Pancreas (tissue), 10 donors: Measurements from ENCODE around the gene ZNF385B. TPM values are rescaled to one million over a fixed set of nuclear protein-coding genes. Genes with fewer than 3 reads are reported as not detected.
"Not testable (repeated sequence)": the region's sequence is repeated elsewhere in the genome, so short reads cannot be mapped to it uniquely, and the experiment has no call there.

Experiments used
- ATAC-seq, 4 donors: fragments of 200-7000 bp; cut with Tn5 transposase; one replicate each; pipeline versions ENCODE4 v1.8.0 to v1.9.1; 2020; ENCODE audit warnings: mild to moderate bottlenecking in 4 of 4, moderate library complexity in 4 of 4
- DNase-seq, 6 donors: peaks; one replicate each; pipeline ENCODE4 v3.0.0-alpha.2; 2020
- FAIRE-seq: peaks from 2 replicates; lab custom pipeline; 2012; peaks lifted over from hg19 to GRCh38; lab: Jason Lieb, UNC
- H3K27ac ChIP-seq, 4 donors: fragments of 200-600 bp; sonication (generic); 1 replicate in 3 of 4; 2 replicates in 1 of 4; pipeline versions ENCODE4 v1.5.0 to v1.8.0; 2020
- H3K27me3 ChIP-seq, 4 donors: fragments of 200-600 bp; one replicate each; pipeline ENCODE4 v1.8.0; 2021
- H3K36me3 ChIP-seq, 3 donors: fragments of 200-600 bp; sonication (generic) in 1 of 3; one replicate each; pipeline versions ENCODE4 v1.5.0 to v1.8.0; 2020 to 2021
- H3K4me1 ChIP-seq, 3 donors: fragments of 200-600 bp; one replicate each; pipeline ENCODE4 v1.8.0; 2021
- H3K4me3 ChIP-seq, 4 donors: fragments of 200-600 bp; sonication (generic) in 2 of 4; one replicate each; pipeline versions ENCODE4 v1.5.0 to v1.8.0; 2020 to 2021
- H3K9me3 ChIP-seq, 4 donors: fragments of 200-600 bp; one replicate each; pipeline ENCODE4 v1.8.0; 2021
- WGBS, 2 donors: extraction: QIAGEN DNeasy Blood & Tissue Kit; methylation state at CpG; one replicate each; pipeline ENCODE4 v1.1.7; 2013; 5-methylcytosine and 5-hydroxymethylcytosine counted together
- intact Hi-C, 3 donors: fragments of 100-400 bp; cut with DNase I; formaldehyde crosslinking; loops; one replicate each; pipeline versions ENCODE4 v1.11.1 to v1.14.2; 2022
- polyA plus RNA-seq, 2 donors: library from polyadenylated mRNA; stranded (reverse); fragments of 200-250 nt; gene quantifications; one replicate each; pipeline ENCODE4 v1.2.3, GENCODE V29; 2013
- total RNA-seq, 6 donors: library from RNA; stranded (reverse); fragmentation: NEBNext Ultra II Directional in 4 of 6; extraction: Animal tissue kit (Norgen Biotek cat#: 25700) in 4 of 6; gene quantifications; one replicate each; pipeline versions ENCODE4 v1.2.1 to v1.2.4, GENCODE V29; 2021 to 2023
- TF ChIP-seq, protein P1 (sequence below), 4 donors: fragments of 200-600 bp; sonication (generic) in 3 of 4; IDR thresholded peaks; one replicate each; pipeline versions ENCODE4 v1.5.0 to v1.8.0; 2021; ENCODE audit warnings: antibody characterized with exemption in 4 of 4
- donor health status: healthy with polysubstance abuse.
- donor health status: DM: no; HTN: no; CAD: no; lungs with moderate emphysema.
- donor health status: DM: no; HTN: no; CAD: no.
- donor health status: control.
- donor health status: control.
- donor health status: Bipolar disorder and iron deficiency.
- donor health status: DM: yes; HTN: yes; CAD: no.
- donor health status: DM: no; HTN: no; CAD: no.
- donor health status: DM: no; HTN: no; CAD: no.
- donor health status: DM: yes; HTN: yes; CAD: no.

ZNF385B gene
- total and polyA plus RNA-seq, 8 donors, result 0.19 to 0.61 (median 0.37) TPM; not detected in 1

DNA sequence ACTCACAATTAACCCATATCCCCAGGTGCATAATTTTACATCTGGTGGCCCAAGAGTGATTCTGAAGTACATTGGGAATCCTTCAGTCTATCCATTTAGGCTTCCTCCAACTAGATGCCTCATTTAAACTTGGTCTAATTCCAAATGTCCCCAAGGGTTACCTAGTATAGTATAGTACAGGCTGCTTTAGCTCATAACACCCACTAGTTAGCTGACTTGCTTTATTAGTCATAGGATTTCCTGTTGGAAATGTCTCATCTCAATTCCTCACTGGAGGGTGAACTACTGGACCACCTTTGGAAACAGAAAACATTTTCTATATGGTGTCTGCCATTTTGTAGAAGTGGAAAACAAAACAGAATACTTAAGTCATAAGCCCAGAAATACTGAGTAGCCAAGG, 394.3 kb downstream of the ZNF385B start:
- Histone ChIP-seq H3K4me3 (no peak overlapping the region), H3K9me3 (no peaks in the 10 kb centered on the region), H3K4me1 (no peaks in the 10 kb centered on the region), H3K27ac (no peak overlapping the region), H3K27me3 (no peaks in the 10 kb centered on the region), H3K36me3 (no peaks in the 10 kb centered on the region)
- DNase-seq, result no peak
- no peak for ATAC-seq
- FAIRE-seq, result no peak
- intact Hi-C loops, result no loop called here
- TF ChIP-seq, protein P1, sequence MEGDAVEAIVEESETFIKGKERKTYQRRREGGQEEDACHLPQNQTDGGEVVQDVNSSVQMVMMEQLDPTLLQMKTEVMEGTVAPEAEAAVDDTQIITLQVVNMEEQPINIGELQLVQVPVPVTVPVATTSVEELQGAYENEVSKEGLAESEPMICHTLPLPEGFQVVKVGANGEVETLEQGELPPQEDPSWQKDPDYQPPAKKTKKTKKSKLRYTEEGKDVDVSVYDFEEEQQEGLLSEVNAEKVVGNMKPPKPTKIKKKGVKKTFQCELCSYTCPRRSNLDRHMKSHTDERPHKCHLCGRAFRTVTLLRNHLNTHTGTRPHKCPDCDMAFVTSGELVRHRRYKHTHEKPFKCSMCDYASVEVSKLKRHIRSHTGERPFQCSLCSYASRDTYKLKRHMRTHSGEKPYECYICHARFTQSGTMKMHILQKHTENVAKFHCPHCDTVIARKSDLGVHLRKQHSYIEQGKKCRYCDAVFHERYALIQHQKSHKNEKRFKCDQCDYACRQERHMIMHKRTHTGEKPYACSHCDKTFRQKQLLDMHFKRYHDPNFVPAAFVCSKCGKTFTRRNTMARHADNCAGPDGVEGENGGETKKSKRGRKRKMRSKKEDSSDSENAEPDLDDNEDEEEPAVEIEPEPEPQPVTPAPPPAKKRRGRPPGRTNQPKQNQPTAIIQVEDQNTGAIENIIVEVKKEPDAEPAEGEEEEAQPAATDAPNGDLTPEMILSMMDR (IDR thresholded peaks at IDR 0.05), result no peak

DNA sequence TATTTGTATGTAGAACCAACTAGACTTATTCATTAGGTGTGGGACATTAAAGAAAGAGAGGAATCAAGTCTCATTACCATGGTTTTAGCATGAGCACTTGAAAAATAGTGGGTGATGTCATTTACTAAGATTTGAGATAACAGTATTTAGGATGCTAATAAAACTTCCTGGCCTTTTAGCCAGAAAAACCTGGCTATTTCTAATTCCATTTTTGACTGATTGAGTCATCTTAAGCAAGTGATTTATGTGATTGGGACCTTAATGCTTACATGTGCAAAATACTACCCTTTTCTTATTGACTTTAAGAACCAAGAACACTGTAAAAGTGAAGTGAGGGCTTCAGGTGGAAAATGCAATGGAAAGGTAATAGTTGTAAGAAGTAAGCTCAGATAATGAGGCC, 400.0 kb downstream of the ZNF385B start:
- H3K9me3 ChIP-seq, result no peaks in the 10 kb centered on the region
- no peak for FAIRE-seq
- no peaks in the 10 kb centered on the region for H3K36me3 ChIP-seq

DNA sequence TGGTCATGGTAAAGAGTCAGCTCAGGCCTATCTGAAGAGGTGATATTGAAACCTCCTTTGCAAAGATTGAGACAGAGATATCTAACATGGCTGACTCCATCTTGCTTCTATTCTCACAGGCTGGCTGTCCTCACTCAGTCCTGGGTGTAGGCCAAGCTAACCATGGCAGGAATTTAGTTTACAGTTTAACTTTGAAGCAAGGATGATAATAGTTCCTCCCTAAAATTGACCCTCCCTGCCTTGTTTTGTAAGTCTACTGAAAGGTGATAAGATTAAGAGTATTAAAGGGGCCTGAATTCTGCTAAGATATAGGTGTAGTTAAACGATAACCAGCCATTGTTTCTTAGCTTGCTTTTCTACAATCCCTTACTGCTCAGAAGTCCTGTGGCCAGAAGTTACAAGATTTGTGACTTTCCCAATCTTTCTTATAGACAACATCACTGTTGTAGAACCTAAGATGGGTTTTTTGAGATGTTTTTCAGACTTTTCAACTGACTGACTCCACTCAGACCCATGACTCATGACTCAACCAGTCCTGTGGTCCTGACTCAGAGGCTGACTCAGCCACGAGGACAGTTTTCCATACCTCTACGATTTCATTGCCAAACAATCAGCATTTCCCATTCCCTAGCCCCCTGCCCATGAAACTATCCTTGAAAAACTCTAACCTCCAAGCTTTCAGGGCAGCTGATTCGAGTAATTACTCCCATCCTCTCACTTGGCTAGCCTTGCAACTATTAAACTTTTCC, 401.1 kb downstream of the ZNF385B start:
- no peak for FAIRE-seq
- peak overlapping the region in 1 of 4 donors; percentile 21 for H3K27ac ChIP-seq

More for the DNA sequence above, 400.0 kb downstream of the ZNF385B start:
- no peak for DNase-seq
- Histone ChIP-seq H3K27ac (no peak overlapping the region), H3K4me1 (no peaks in the 10 kb centered on the region), H3K4me3 (no peak overlapping the region), H3K27me3 (no peaks in the 10 kb centered on the region)
- TF ChIP-seq, protein P1 (IDR thresholded peaks at IDR 0.05), result no peak
- ATAC-seq, result no peak
- intact Hi-C loops, result no loop called here

DNA sequence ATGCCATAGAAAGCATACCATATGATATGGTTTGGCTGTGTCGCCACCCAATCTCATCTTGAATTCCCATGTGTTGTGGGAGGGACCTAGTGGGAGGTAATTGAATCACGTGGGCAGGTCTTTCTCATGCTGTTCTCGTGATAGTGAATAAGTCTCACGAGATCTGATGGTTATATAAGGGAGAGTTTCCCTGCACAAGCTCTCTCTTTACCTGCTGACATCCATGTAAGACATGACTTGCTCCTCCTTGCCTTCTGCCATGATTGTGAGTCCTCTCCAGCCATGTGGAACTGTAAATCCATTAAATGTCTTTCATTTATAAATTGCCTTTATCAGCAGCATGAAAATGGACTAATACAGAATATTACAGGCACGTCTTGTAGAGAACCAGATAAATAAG, 403.3 kb downstream of the ZNF385B start:
- H3K27me3 ChIP-seq, FAIRE-seq, intact Hi-C loops, DNase-seq, H3K36me3 ChIP-seq, H3K4me3 ChIP-seq, H3K9me3 ChIP-seq, H3K4me1 ChIP-seq, H3K27ac ChIP-seq, ATAC-seq: not testable (repeated sequence)
- 82 to 89% methylated on average over 5 of the region's 5 CpGs for WGBS, 2 donors

More for the DNA sequence above, 401.1 kb downstream of the ZNF385B start:
- peak in 2 of 4 donors; percentile 46 to 60 for ATAC-seq
- WGBS, 2 donors, result 74 to 76% methylated on average over 4 of the region's 4 CpGs
- Histone ChIP-seq H3K36me3 (no peaks in the 10 kb centered on the region), H3K9me3 (no peaks in the 10 kb centered on the region), H3K4me3 (no peak overlapping the region), H3K27me3 (no peaks in the 10 kb centered on the region), H3K4me1 (no peaks in the 10 kb centered on the region)
- intact Hi-C loops, result no loop called here
- TF ChIP-seq, protein P1 (IDR thresholded peaks at IDR 0.05), result no peak
- DNase-seq, result no peak

DNA sequence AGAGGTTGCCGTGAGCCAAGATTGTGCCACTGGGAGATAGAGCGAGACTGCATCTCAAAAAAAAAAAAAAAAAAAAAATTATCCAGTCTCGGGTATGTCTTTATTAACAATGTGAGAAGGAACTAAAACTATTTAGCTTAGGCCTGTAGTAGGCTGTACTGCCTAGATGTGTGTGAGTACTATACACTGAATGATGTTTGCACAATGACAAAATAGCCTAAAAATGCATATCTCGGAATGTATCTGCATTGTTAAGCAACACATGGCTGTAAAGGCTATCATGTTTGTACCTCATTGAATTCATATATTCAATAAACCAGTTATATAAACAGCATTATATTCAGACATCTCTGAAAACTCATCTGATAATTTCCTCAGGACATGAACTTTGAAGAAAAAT, 405.6 kb downstream of the ZNF385B start:
- Histone ChIP-seq H3K4me3 (no peak overlapping the region), H3K9me3 (no peaks in the 10 kb centered on the region), H3K4me1 (no peaks in the 10 kb centered on the region), H3K27me3 (no peaks in the 10 kb centered on the region), H3K36me3 (no peaks in the 10 kb centered on the region), H3K27ac (no peak overlapping the region)
- intact Hi-C loops, result no loop called here
- no peak for DNase-seq
- 93 to 98% methylated on average over 4 of the region's 4 CpGs for WGBS, 2 donors
- no peak for FAIRE-seq
- ATAC-seq, result no peak
- TF ChIP-seq, protein P1 (IDR thresholded peaks at IDR 0.05), result no peak
